Measurements from ENCODE around the gene OR10A2. TPM values are rescaled to one million over a fixed set of nuclear protein-coding genes. Genes with fewer than 3 reads are reported as not detected.

The OR10A2 gene
- total RNA-seq, 2 experiments from 2014 or later: not detected

GRCh38 chr11:6828103-6828502, 34.8 kb upstream of the OR10A2 start:
- Histone ChIP-seq H4K20me1 (ENCODE audit: insufficient read depth, low read length) (no peaks in the 10 kb centered on the region), H3K4me2 (ENCODE audit: low read length) (no peak overlapping the region), H3K4me1 (ENCODE audit: insufficient read depth, low read length, poor library complexity, severe bottlenecking) (peaks cover 6% of the 10 kb centered on the region), H3K4me3 (ENCODE audit: low read depth, low read length, poor library complexity, severe bottlenecking) (no peak overlapping the region), H2AFZ (ENCODE audit: low read length) (no peak overlapping the region), H3K9me3 (ENCODE audit: low read length) (no peaks in the 10 kb centered on the region), H3K36me3 (ENCODE audit: insufficient read depth, low read length) (no peaks in the 10 kb centered on the region), H3K79me2 (ENCODE audit: insufficient read depth, low read depth, low read length) (no peaks in the 10 kb centered on the region), H3K9me2 (ENCODE audit: insufficient read depth, low read length) (no peaks in the 10 kb centered on the region), H3K27ac (ENCODE audit: low read depth, low read length, poor library complexity, severe bottlenecking) (no peak overlapping the region)
- no peak for DNase-seq (ENCODE audit: low spot score)
- no TSS peak for BruUV-seq (replicated peaks)
- intact Hi-C loops (cut with micrococcal nuclease; ENCODE audit: unreplicated experiment): no loop called here
- TF ChIP-seq CTCF (conservative IDR thresholded peaks at IDR 0.05; ENCODE audit: low read length) (no peak), EZH2phosphoT487 (IDR thresholded peaks at IDR 0.05; ENCODE audit: borderline replicate concordance, low read depth, low read length) (no peak)
- ChIA-PET CTCF (ENCODE audit: unreplicated experiment) (interaction anchor here (0.6 kb wide), 1 partner anchor 106 kb away, joined by 4 read pairs; no protein-coding TSS in a partner anchor), POLR2A (no interaction called here)

GRCh38 chr11:6833356-6833755, 29.5 kb upstream of the OR10A2 start:
- H3K9me3 ChIP-seq (ENCODE audit: low read length): no peaks in the 10 kb centered on the region
- H3K79me2 ChIP-seq (ENCODE audit: insufficient read depth, low read depth, low read length): no peaks in the 10 kb centered on the region
- DNase-seq (ENCODE audit: low spot score): no peak
- CTCF ChIA-PET (ENCODE audit: unreplicated experiment): no interaction called here
- no peak overlapping the region for H3K4me3 ChIP-seq (ENCODE audit: low read depth, low read length, poor library complexity, severe bottlenecking)
- POLR2A ChIA-PET: interaction anchor here (0.7 to 1.1 kb wide), 2 partner anchors 12 to 23 kb away, joined by 3 to 5 read pairs; partner anchors contain the start of gene OR10A5
- H3K9me2 ChIP-seq (ENCODE audit: insufficient read depth, low read length): no peaks in the 10 kb centered on the region
- no peaks in the 10 kb centered on the region for H4K20me1 ChIP-seq (ENCODE audit: insufficient read depth, low read length)
- H3K27ac ChIP-seq (ENCODE audit: low read depth, low read length, poor library complexity, severe bottlenecking): no peak overlapping the region
- H3K4me1 ChIP-seq (ENCODE audit: insufficient read depth, low read length, poor library complexity, severe bottlenecking): peaks cover 6% of the 10 kb centered on the region
- no peak overlapping the region for H3K4me2 ChIP-seq (ENCODE audit: low read length)
- no TSS peak for BruUV-seq (replicated peaks)
- intact Hi-C loops (cut with micrococcal nuclease; ENCODE audit: unreplicated experiment): no loop called here
- H3K36me3 ChIP-seq (ENCODE audit: insufficient read depth, low read length): no peaks in the 10 kb centered on the region
- H2AFZ ChIP-seq (ENCODE audit: low read length): no peak overlapping the region
- TF ChIP-seq CTCF (conservative IDR thresholded peaks at IDR 0.05; ENCODE audit: low read length) (no peak), EZH2phosphoT487 (IDR thresholded peaks at IDR 0.05; ENCODE audit: borderline replicate concordance, low read depth, low read length) (no peak)

GRCh38 chr11:6834021-6834420, 28.8 kb upstream of the OR10A2 start:
- H3K79me2 ChIP-seq (ENCODE audit: insufficient read depth, low read depth, low read length): no peaks in the 10 kb centered on the region
- ChIA-PET CTCF (ENCODE audit: unreplicated experiment) (no interaction called here), POLR2A (interaction anchor here (1.1 to 1.2 kb wide), 2 partner anchors 11 to 16 kb away, joined by 3 to 5 read pairs; partner anchors contain the start of gene OR10A5)
- no peak overlapping the region for H3K4me3 ChIP-seq (ENCODE audit: low read depth, low read length, poor library complexity, severe bottlenecking)
- no peak overlapping the region for H2AFZ ChIP-seq (ENCODE audit: low read length)
- peaks cover 6% of the 10 kb centered on the region for H3K4me1 ChIP-seq (ENCODE audit: insufficient read depth, low read length, poor library complexity, severe bottlenecking)
- DNase-seq (ENCODE audit: low spot score): no peak
- H3K9me2 ChIP-seq (ENCODE audit: insufficient read depth, low read length): no peaks in the 10 kb centered on the region
- no peaks in the 10 kb centered on the region for H3K36me3 ChIP-seq (ENCODE audit: insufficient read depth, low read length)
- BruUV-seq (replicated peaks): no TSS peak
- no peaks in the 10 kb centered on the region for H3K9me3 ChIP-seq (ENCODE audit: low read length)
- H4K20me1 ChIP-seq (ENCODE audit: insufficient read depth, low read length): no peaks in the 10 kb centered on the region
- intact Hi-C loops (cut with micrococcal nuclease; ENCODE audit: unreplicated experiment): no loop called here
- no peak overlapping the region for H3K4me2 ChIP-seq (ENCODE audit: low read length)
- no peak overlapping the region for H3K27ac ChIP-seq (ENCODE audit: low read depth, low read length, poor library complexity, severe bottlenecking)
- TF ChIP-seq EZH2phosphoT487 (IDR thresholded peaks at IDR 0.05; ENCODE audit: borderline replicate concordance, low read depth, low read length) (no peak), CTCF (conservative IDR thresholded peaks at IDR 0.05; ENCODE audit: low read length) (no peak)

Measured in OCI-LY7 (cell line).